ENCODE results near the gene SPRYD3. TPM values are rescaled to one million over a fixed set of nuclear protein-coding genes. Genes with fewer than 3 reads are reported as not detected.
A peak's percentile ranks its signal among the peaks of the same experiment; 100 is the strongest.

The SPRYD3 gene
- total and polyA plus RNA-seq, 5 donors: 29.4 to 59.6 (median 43.2) TPM

GRCh38 chr12:53074999-53075370, 4.2 kb downstream of the SPRYD3 start:
- DNase-seq (no peak), ATAC-seq (no peak)
- intact Hi-C loops (cut with DNase I): no loop called here
- no peak overlapping the region for H3K27ac ChIP-seq (ENCODE audit: low read length)
- 95% methylated on average over 3 of the region's 3 CpGs for WGBS
- peaks cover 32% of the 10 kb centered on the region for H3K4me1 ChIP-seq (ENCODE audit: control insufficient read depth, insufficient read depth, low read length)
- no peaks in the 10 kb centered on the region for H3K9me3 ChIP-seq (ENCODE audit: control insufficient read depth, low read length)
- no peak overlapping the region for H3K4me3 ChIP-seq (ENCODE audit: low read length)
- no peaks in the 10 kb centered on the region for H3K27me3 ChIP-seq (ENCODE audit: control insufficient read depth, insufficient read depth)

GRCh38 chr12:53074283-53074998, 4.7 kb downstream of the SPRYD3 start:
- WGBS: 92% methylated on average over 11 of the region's 11 CpGs

GRCh38 chr12:53073881-53074280, 5.3 kb downstream of the SPRYD3 start:
- no peak overlapping the region for H3K4me3 ChIP-seq (ENCODE audit: low read length)
- intact Hi-C loops (cut with DNase I): loop anchor here in 1 of 4 donors (2.0 kb wide), 1 partner anchor 25 kb away; no protein-coding TSS in a partner anchor

More at GRCh38 chr12:53074283-53074998, 4.7 kb downstream of the SPRYD3 start:
- intact Hi-C loops (cut with DNase I): no loop called here
- Histone ChIP-seq H3K4me3 (ENCODE audit: low read length) (no peak overlapping the region), H3K9me3 (ENCODE audit: control insufficient read depth, low read length) (no peaks in the 10 kb centered on the region), H3K27ac (ENCODE audit: low read length) (peak overlapping the region; percentile 65), H3K27me3 (ENCODE audit: control insufficient read depth, insufficient read depth) (no peaks in the 10 kb centered on the region), H3K4me1 (ENCODE audit: control insufficient read depth, insufficient read depth, low read length) (peaks cover 33% of the 10 kb centered on the region)
- ATAC-seq (no peak), DNase-seq (peak in 2 of 3 donors; percentile 48 to 68)

GRCh38 chr12:53071591-53072551, 7.3 kb downstream of the SPRYD3 start:
- H3K9me3 ChIP-seq (ENCODE audit: control insufficient read depth, low read length): no peaks in the 10 kb centered on the region
- H3K27me3 ChIP-seq (ENCODE audit: control insufficient read depth, insufficient read depth): no peaks in the 10 kb centered on the region
- peak; percentile 60 to 69 for ATAC-seq
- peak; percentile 90 to 95 (median 93) for DNase-seq
- H3K4me3 ChIP-seq (ENCODE audit: low read length): no peak overlapping the region
- H3K27ac ChIP-seq (ENCODE audit: low read length): peak overlapping the region; percentile 92
- intact Hi-C loops (cut with DNase I): loop anchor here in 1 of 4 donors (2.0 kb wide), 1 partner anchor 27 kb away; no protein-coding TSS in a partner anchor
- H3K4me1 ChIP-seq (ENCODE audit: control insufficient read depth, insufficient read depth, low read length): peaks cover 32% of the 10 kb centered on the region
- 17% methylated on average over 11 of the region's 11 CpGs for WGBS

More at GRCh38 chr12:53073881-53074280, 5.3 kb downstream of the SPRYD3 start:
- ATAC-seq: no peak
- Histone ChIP-seq H3K4me1 (ENCODE audit: control insufficient read depth, insufficient read depth, low read length) (peaks cover 36% of the 10 kb centered on the region), H3K9me3 (ENCODE audit: control insufficient read depth, low read length) (no peaks in the 10 kb centered on the region), H3K27ac (ENCODE audit: low read length) (peak overlapping the region; percentile 65), H3K27me3 (ENCODE audit: control insufficient read depth, insufficient read depth) (no peaks in the 10 kb centered on the region)
- 46% methylated on average over 6 of the region's 6 CpGs for WGBS
- DNase-seq: no peak

GRCh38 chr12:53070877-53071492, 8.2 kb downstream of the SPRYD3 start:
- peaks cover 32% of the 10 kb centered on the region for H3K4me1 ChIP-seq (ENCODE audit: control insufficient read depth, insufficient read depth, low read length)
- 69% methylated on average over 7 of the region's 7 CpGs for WGBS

GRCh38 chr12:53069621-53070410, 9.4 kb downstream of the SPRYD3 start:
- ATAC-seq (peak; percentile 27 to 28), DNase-seq (peak; percentile 81 to 90 (median 83))
- intact Hi-C loops (cut with DNase I): loop anchor here (5.0 to 10.0 kb wide), 3 partner anchors 117 to 127 kb away; no protein-coding TSS in a partner anchor
- WGBS: 56% methylated on average over 12 of the region's 12 CpGs
- no peak overlapping the region for H3K4me3 ChIP-seq (ENCODE audit: low read length)
- H3K4me1 ChIP-seq (ENCODE audit: control insufficient read depth, insufficient read depth, low read length): peaks cover 32% of the 10 kb centered on the region
- H3K27me3 ChIP-seq (ENCODE audit: control insufficient read depth, insufficient read depth): no peaks in the 10 kb centered on the region
- H3K9me3 ChIP-seq (ENCODE audit: control insufficient read depth, low read length): no peaks in the 10 kb centered on the region
- peak overlapping the region; percentile 69 for H3K27ac ChIP-seq (ENCODE audit: low read length)

More at GRCh38 chr12:53070877-53071492, 8.2 kb downstream of the SPRYD3 start:
- no peaks in the 10 kb centered on the region for H3K9me3 ChIP-seq (ENCODE audit: control insufficient read depth, low read length)
- H3K4me3 ChIP-seq (ENCODE audit: low read length): no peak overlapping the region
- no peaks in the 10 kb centered on the region for H3K27me3 ChIP-seq (ENCODE audit: control insufficient read depth, insufficient read depth)
- peak; percentile 36 to 66 (median 65) for DNase-seq
- intact Hi-C loops (cut with DNase I): no loop called here
- peak in 1 of 2 donors; percentile 3 for ATAC-seq
- H3K27ac ChIP-seq (ENCODE audit: low read length): peak overlapping the region; percentile 31

GRCh38 chr12:53068811-53069585, 10.2 kb downstream of the SPRYD3 start:
- DNase-seq (peak; percentile 52 to 69 (median 55)), ATAC-seq (peak in 1 of 2 donors; percentile 3)
- no peaks in the 10 kb centered on the region for H3K9me3 ChIP-seq (ENCODE audit: control insufficient read depth, low read length)
- H3K27ac ChIP-seq (ENCODE audit: low read length): peak overlapping the region; percentile 69
- intact Hi-C loops (cut with DNase I): loop anchor here (5.0 to 10.0 kb wide), 3 partner anchors 118 to 128 kb away; no protein-coding TSS in a partner anchor
- H3K27me3 ChIP-seq (ENCODE audit: control insufficient read depth, insufficient read depth): no peaks in the 10 kb centered on the region
- peaks cover 27% of the 10 kb centered on the region for H3K4me1 ChIP-seq (ENCODE audit: control insufficient read depth, insufficient read depth, low read length)
- H3K4me3 ChIP-seq (ENCODE audit: low read length): no peak overlapping the region
- 61% methylated on average over 15 of the region's 15 CpGs for WGBS

GRCh38 chr12:53067993-53068770, 11.0 kb downstream of the SPRYD3 start:
- DNase-seq: peak; percentile 22 to 63 (median 61)
- H3K4me1 ChIP-seq (ENCODE audit: control insufficient read depth, insufficient read depth, low read length): peaks cover 22% of the 10 kb centered on the region
- H3K9me3 ChIP-seq (ENCODE audit: control insufficient read depth, low read length): no peaks in the 10 kb centered on the region
- H3K27ac ChIP-seq (ENCODE audit: low read length): no peak overlapping the region
- ATAC-seq: no peak
- intact Hi-C loops (cut with DNase I): loop anchor here (2.0 to 10.0 kb wide), 4 partner anchors 31 to 129 kb away; no protein-coding TSS in a partner anchor
- H3K4me3 ChIP-seq (ENCODE audit: low read length): no peak overlapping the region
- H3K27me3 ChIP-seq (ENCODE audit: control insufficient read depth, insufficient read depth): no peaks in the 10 kb centered on the region
- WGBS: 84% methylated on average over 13 of the region's 13 CpGs
